Measurements from ENCODE around the gene MUSK.

Gene MUSK

GRCh38 chr9:110808599-110808980, 140.0 kb downstream of the MUSK start:
- TF ChIP-seq CTCF (conservative IDR thresholded peaks at IDR 0.05), result no peak
- no peak for TF ChIP-seq ZFX (IDR thresholded peaks at IDR 0.05)
- H3K27ac ChIP-seq, result no peak overlapping the region

- H3K27ac ChIP-seq, result no peak overlapping the region
- no peak for TF ChIP-seq CTCF (conservative IDR thresholded peaks at IDR 0.05)
- TF ChIP-seq ZFX (IDR thresholded peaks at IDR 0.05), result no peak
These were observed 140.5 kb downstream of the MUSK start for GRCh38 chr9:110809038-110809595.

GRCh38 chr9:110810262-110810976, 141.8 kb downstream of the MUSK start:
- TF ChIP-seq ZFX (IDR thresholded peaks at IDR 0.05) (no peak), CTCF (conservative IDR thresholded peaks at IDR 0.05) (no peak)
- no peak overlapping the region for H3K27ac ChIP-seq

- no peak overlapping the region for H3K27ac ChIP-seq
- TF ChIP-seq ZFX (IDR thresholded peaks at IDR 0.05), result no peak
- TF ChIP-seq CTCF (conservative IDR thresholded peaks at IDR 0.05), result no peak
These were observed 144.3 kb downstream of the MUSK start for GRCh38 chr9:110812886-110813285.

- H3K27ac ChIP-seq, result no peak overlapping the region
- TF ChIP-seq CTCF (conservative IDR thresholded peaks at IDR 0.05) (no peak), ZFX (IDR thresholded peaks at IDR 0.05) (no peak)
These were observed 145.6 kb downstream of the MUSK start for GRCh38 chr9:110814159-110814558.

GRCh38 chr9:110815361-110815760, 146.8 kb downstream of the MUSK start:
- H3K27ac ChIP-seq, result no peak overlapping the region
- TF ChIP-seq ZFX (IDR thresholded peaks at IDR 0.05) (no peak), CTCF (conservative IDR thresholded peaks at IDR 0.05) (no peak)

GRCh38 chr9:110820381-110820780, 151.8 kb downstream of the MUSK start:
- TF ChIP-seq ZFX (IDR thresholded peaks at IDR 0.05) (no peak), CTCF (conservative IDR thresholded peaks at IDR 0.05) (no peak)
- no peak overlapping the region for H3K27ac ChIP-seq

Measured in C4-2B (cell line).